GM18499 (cell line): ENCODE results near the gene AIFM1.
A peak's percentile ranks its signal among the peaks of the same experiment; 100 is the strongest.

Experiments
- ATAC-seq: cut with Tn5 transposase; IDR thresholded peaks from one replicate; pipeline ENCODE4 v1.9.1; 2021; ENCODE audit warnings: moderate number of reproducible peaks; ENCODE audit not compliant: insufficient read depth, unreplicated experiment

The AIFM1 gene

GRCh38 chrX:130097507-130098209 is 68.0 kb downstream of the AIFM1 start:
- ATAC-seq, result no peak

GRCh38 chrX:130095249-130096030 is 70.2 kb downstream of the AIFM1 start:
- ATAC-seq, result no peak

DNA sequence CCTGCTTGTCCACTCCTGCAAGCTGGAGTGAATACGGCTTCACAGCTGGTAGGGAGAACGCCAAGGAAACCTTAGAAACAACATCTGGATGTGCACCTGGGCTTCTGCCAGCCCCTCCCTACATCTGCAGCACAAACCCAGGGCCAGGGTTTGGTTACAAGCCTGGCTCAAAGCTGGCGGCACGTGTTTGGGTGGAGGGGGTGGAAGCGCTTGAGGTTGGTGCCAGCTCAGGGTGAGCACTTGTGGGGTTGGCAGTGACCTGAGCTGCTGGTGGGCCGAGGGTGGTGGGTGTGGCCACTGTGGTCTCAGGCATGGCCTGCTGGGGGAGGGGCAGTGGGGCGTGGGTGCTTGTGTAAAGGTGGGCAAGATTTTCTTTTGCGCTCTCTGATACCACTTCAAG is 70.9 kb downstream of the AIFM1 start:
- ATAC-seq, result no peak

- no peak for ATAC-seq
These were observed 72.4 kb downstream of the AIFM1 start for GRCh38 chrX:130093271-130093670.

DNA sequence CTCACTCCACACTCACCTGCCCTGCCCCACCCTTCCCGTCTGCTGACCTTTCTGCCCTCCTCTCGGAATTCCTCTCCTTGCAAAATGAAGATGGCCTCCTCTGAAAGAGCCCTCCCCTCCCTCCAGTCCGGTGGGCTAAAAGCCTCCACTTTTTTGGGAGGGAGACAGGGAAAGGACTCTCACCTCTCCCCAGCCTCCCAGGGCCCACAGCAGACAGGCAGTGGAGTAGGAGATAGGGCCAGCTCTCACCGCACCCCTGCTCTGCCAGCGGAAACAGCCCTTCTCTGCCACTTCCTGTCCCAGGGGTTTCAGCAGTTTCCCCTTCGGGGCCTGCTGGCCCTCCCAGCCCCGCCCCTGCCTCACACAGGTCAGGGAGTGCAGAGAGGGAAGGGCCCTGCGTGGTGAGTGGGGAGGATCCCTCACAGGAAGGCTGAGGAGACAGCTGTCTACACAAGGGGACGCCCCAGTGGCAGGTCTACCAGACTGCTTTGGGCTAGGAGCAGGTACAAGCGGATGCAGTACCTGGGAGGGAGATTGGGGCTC is 73.6 kb downstream of the AIFM1 start:
- ATAC-seq, result peak; percentile 97

DNA sequence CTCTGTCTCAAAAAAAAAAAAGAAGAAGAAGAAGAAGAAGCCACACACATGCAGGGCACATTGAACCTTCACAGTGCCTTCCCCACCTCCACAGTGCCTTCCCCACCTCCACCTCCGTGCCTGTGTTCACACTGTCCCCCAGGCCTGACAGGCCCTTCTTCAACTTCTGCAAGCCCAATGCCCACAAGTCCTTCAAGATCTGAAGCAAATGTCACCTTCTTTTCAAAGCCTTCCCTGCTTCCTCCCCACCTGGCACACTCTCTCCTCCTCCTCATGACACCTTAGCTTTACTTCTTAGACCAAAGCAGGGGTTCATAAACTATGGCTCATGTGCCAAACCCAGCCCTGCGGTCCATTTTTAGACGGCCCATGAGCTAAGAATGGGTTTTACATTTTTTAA is 75.3 kb downstream of the AIFM1 start:
- ATAC-seq, result no peak

GRCh38 chrX:130086447-130087206 is 79.0 kb downstream of the AIFM1 start:
- peak; percentile 30 for ATAC-seq

- no peak for ATAC-seq
These were observed 79.8 kb downstream of the AIFM1 start for GRCh38 chrX:130085551-130086446.

DNA sequence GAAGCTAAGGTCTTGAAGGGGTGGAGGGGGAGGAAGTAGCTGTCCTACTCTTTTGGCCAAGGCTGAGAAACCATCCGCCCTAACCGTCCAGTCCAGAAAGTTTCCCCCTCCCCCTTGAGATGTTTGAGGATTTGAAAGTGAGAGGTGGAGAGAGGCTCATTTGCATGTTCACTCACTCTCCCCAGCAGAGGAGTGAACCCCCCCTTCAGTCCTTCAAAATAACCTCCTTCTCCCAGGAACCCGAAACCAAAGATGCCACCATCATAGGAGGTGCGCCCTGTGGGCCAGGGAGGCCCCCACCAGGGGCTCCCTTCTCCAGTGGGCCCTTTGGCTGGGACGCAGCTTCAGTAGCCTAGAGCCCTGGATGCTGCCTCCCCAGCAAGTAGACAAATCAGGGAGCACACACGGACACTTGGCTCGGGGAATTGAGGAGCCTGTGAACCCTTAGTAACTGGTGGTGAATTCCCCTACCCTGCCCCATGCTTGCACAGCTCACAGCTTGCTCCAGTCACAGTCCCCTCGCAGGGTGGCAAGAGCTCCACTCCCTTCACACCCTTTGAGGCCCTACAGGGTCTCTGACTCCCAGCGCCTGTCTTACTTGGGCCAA is 80.9 kb downstream of the AIFM1 start:
- ATAC-seq, result peak; percentile 25

DNA sequence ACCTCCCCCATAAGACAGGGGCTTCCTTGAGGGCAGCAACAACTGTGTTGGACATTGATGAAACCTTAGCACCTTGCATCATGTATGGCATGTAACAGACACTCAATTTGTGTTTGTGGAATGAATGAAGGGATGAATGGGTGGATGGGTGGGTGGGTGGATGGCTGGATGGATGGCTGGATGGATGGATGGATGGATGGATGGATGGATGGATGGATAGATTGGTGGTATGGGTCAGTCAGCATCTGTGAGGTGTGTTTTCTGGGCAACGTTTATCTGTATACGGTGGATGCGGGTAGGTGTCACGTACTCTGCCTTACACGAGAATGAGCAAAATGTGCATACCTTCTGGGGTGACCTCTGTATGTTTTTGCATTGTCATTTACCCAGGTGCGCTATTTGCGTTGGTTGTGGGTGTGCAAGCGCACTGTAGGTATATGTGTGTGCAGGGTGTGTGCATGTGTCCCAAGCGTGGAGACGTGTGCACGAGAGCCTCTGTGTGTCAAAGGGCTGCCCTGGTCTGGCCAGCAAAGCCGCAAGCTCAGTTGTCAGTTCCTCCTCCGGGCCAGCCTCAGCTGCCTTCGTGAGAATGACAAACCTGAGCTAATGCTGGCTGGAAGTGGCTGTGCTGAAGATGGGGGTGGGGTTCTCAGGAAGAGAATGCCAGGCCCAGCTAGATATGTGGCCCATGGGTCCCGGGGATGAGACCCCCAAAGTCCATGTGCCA is 81.8 kb downstream of the AIFM1 start:
- no peak for ATAC-seq

DNA sequence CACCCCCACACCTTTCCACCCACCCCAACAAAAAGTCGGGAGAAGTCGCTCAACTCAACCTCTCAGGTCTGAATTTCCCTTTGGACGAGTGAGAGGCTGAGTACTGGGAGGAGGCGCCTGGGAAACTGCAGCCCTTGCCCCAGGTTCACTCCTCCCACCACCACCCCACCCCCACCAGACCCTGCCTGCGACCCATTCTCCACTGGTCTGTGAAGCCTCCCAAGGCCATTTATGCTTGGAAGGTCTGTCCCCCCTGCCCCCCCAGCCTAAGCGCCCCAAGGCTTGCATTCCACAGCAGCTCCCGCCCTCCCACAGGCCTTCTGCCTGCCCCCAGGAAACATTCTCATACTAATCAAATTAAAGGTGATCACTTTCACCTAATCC is 82.5 kb downstream of the AIFM1 start:
- ATAC-seq, result no peak

GRCh38 chrX:130082244-130083106 is 83.2 kb downstream of the AIFM1 start:
- peak; percentile 45 for ATAC-seq

GRCh38 chrX:130081421-130082045 is 84.1 kb downstream of the AIFM1 start:
- ATAC-seq, result no peak

DNA sequence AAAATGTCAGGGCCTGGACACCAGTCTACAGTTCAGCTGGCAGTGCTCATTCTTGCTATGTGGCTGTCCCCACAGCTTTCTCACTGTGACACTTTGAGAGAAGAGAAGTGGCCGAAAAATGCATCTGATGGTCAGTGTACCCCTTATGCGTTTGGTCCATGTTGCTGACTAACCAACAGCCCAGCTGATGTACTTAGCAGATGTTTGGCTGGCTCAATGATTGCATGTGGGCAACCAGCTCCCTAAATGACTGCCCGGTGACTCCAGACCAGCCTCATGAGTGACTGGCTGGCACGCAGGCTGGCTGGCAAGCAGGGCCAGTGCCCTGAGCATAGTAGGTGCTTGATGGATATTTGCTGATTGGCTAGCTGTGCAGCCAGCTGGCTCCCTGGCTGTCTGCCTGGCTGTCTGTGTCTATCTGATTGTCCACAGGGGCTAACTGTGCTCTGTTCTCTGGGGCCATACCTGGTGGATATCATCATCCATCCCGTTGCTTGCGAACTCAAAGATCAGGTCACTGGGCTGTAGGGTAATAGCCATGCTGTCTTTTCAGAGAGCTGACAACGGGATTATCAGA is 84.8 kb downstream of the AIFM1 start:
- ATAC-seq, result no peak

DNA sequence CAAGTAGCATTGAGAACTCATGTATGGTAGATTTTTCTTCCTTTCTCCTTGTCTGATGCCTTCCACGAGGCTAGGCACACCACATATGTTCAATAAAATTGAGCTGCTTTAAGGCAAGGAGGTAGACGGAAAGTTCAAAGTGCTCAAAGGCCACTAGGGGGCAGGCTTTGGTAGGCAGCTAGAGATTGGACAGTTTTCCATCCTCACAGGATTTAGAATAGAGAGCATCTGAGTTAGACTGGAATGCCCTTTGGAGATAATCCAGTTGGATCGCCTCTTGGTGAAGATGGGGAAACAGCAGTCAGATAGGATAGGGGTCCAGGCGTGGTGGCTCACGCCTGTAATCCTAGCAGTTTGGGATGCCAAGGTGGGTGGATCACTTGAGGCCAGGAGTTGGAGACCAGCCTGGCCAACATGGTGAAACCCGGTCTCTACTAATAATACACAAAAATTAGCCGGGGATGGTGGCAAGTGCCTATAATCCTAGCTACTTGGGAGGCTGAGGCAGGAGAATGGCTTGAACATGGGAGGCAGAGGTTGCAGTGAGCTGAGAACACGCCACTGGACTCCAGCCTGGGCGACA is 85.7 kb downstream of the AIFM1 start:
- no peak for ATAC-seq
